Occipital lobe (tissue), 2 donors: ENCODE results near the gene IFT80. TPM values are rescaled to one million over a fixed set of nuclear protein-coding genes. Genes with fewer than 3 reads are reported as not detected.
A peak's percentile ranks its signal among the peaks of the same experiment; 100 is the strongest.

Experiments used
- small RNA-seq: library from RNA; depleted of rRNA; stranded (forward); fragments of <200 nt; gene quantifications from one replicate; pipeline ENCODE3, GENCODE V24; 2014
- total RNA-seq: library from RNA; depleted of rRNA; stranded (reverse); fragments of >200 nt; gene quantifications from one replicate; pipeline ENCODE4 v1.2.3, GENCODE V29; 2014

IFT80 gene
- total RNA-seq, 1 donor from 2014 or later: 83.8 TPM

Small RNA genes lying within 50 kb of the gene (small RNA-seq; reads per million reads assigned to genes)
- gene MIR15B: 72.2 reads per million, percentile 96 among the genes with 10 or more reads in this experiment
- 8.1 reads per million, percentile 91 among the genes with 10 or more reads in this experiment for gene MIR16-2

Other genes starting within 250 kb of the IFT80 start
- gene C3orf80, start 173.8 kb downstream of the IFT80 start, total RNA-seq: 15.0 TPM
- 52.4 TPM for gene SMC4, start 425 bp upstream of the IFT80 start, total RNA-seq
- 14.3 TPM for gene TRIM59, start 50.6 kb upstream of the IFT80 start, total RNA-seq
- gene KPNA4, start 166.3 kb upstream of the IFT80 start, total RNA-seq: 49.0 TPM